H1 (cell line): ENCODE results near the gene LIG4. TPM values are rescaled to one million over a fixed set of nuclear protein-coding genes. Genes with fewer than 3 reads are reported as not detected.

Source experiments
- YY1 ChIP-seq: IDR thresholded peaks from 2 replicates; pipeline ENCODE4 v1.6.1; 2011; ENCODE audit warnings: low read depth, mild to moderate bottlenecking, low read length
- polyA plus RNA-seq, 7 experiments: library from polyadenylated mRNA; depleted of rRNA in 3 of 7; stranded (reverse) in 5 of 7; unstranded in 2 of 7; fragments of >200 nt in 5 of 7; fragments of 200-250 nt in 2 of 7; gene quantifications; 1 replicate in 5 of 7; 2 replicates in 1 of 7; 4 replicates in 1 of 7; pipeline versions ENCODE4 v1.2.1 to v1.2.3, GENCODE V29; 2011 to 2013; ENCODE audit warnings: missing spikeins in 2 of 7, mixed read lengths in 2 of 7
- total RNA-seq: library from RNA; stranded (reverse); fragmentation: NEBNext Ultra II Directional; extraction: Animal tissue kit (Norgen Biotek cat#: 25700); gene quantifications from 2 replicates; pipeline ENCODE4 v1.2.1, GENCODE V29; 2021

The LIG4 gene
- total and polyA plus RNA-seq, 2 of the 8 experiments (the other 6 are each of a cell fraction or from before 2014, with no cell fraction given) = 1.1 to 4.5 TPM

GRCh38 chr13:108200781-108201398 is 14.4 kb downstream of the LIG4 start (continued):
- no peak for TF ChIP-seq YY1
